Activated T-cell treated with anti-CD3 and anti-CD28 coated beads, Interleukin-2, amount 50 U/mL, for 24 hours (primary cell): ENCODE results near the gene POU2F3.
"Not testable (repeated sequence)": the region's sequence is repeated elsewhere in the genome, so short reads cannot be mapped to it uniquely, and the experiment has no call there.

ENCODE experiments used
- DNase-seq: peaks from one replicate; pipeline ENCODE4 v3.0.0-alpha.2; 2020
- H3K27ac Mint-ChIP-seq: 2 replicates; pipeline ENCODE4 v1.8.0; 2020; ENCODE audit warnings: mild to moderate bottlenecking, mixed read lengths
- H3K27me3 Mint-ChIP-seq: 2 replicates; pipeline ENCODE4 v1.8.0; 2020; ENCODE audit warnings: mixed read lengths
- H3K36me3 Mint-ChIP-seq: 2 replicates; pipeline ENCODE4 v1.8.0; 2020; ENCODE audit warnings: low read depth, mixed read lengths
- H3K4me1 Mint-ChIP-seq: 2 replicates; pipeline ENCODE4 v1.8.0; 2020; ENCODE audit warnings: low read depth, mixed read lengths
- H3K4me3 Mint-ChIP-seq: 2 replicates; pipeline ENCODE4 v1.8.0; 2020; ENCODE audit warnings: mild to moderate bottlenecking, moderate library complexity, mixed read lengths
- H3K9me3 Mint-ChIP-seq: 2 replicates; pipeline ENCODE4 v1.8.0; 2020; ENCODE audit warnings: mixed read lengths

POU2F3 gene

GRCh38 chr11:120245434-120245833 is 5.5 kb downstream of the POU2F3 start:
- peaks cover 90% of the 10 kb centered on the region for H3K27me3 Mint-ChIP-seq
- no peaks in the 10 kb centered on the region for H3K9me3 Mint-ChIP-seq
- no peak overlapping the region for H3K27ac Mint-ChIP-seq
- H3K36me3 Mint-ChIP-seq, result no peaks in the 10 kb centered on the region
- H3K4me3 Mint-ChIP-seq, result no peak overlapping the region
- peaks cover 45% of the 10 kb centered on the region for H3K4me1 Mint-ChIP-seq
- no peak for DNase-seq

- DNase-seq, result no peak
- H3K9me3 Mint-ChIP-seq, result no peaks in the 10 kb centered on the region
- peaks cover 43% of the 10 kb centered on the region for H3K4me1 Mint-ChIP-seq
- peak overlapping the region; percentile 23 for H3K4me3 Mint-ChIP-seq
- H3K27ac Mint-ChIP-seq, result peak overlapping the region; percentile 64
- peaks cover 87% of the 10 kb centered on the region for H3K27me3 Mint-ChIP-seq
- H3K36me3 Mint-ChIP-seq, result no peaks in the 10 kb centered on the region
These were observed 8.8 kb downstream of the POU2F3 start for GRCh38 chr11:120248551-120249278.

DNA sequence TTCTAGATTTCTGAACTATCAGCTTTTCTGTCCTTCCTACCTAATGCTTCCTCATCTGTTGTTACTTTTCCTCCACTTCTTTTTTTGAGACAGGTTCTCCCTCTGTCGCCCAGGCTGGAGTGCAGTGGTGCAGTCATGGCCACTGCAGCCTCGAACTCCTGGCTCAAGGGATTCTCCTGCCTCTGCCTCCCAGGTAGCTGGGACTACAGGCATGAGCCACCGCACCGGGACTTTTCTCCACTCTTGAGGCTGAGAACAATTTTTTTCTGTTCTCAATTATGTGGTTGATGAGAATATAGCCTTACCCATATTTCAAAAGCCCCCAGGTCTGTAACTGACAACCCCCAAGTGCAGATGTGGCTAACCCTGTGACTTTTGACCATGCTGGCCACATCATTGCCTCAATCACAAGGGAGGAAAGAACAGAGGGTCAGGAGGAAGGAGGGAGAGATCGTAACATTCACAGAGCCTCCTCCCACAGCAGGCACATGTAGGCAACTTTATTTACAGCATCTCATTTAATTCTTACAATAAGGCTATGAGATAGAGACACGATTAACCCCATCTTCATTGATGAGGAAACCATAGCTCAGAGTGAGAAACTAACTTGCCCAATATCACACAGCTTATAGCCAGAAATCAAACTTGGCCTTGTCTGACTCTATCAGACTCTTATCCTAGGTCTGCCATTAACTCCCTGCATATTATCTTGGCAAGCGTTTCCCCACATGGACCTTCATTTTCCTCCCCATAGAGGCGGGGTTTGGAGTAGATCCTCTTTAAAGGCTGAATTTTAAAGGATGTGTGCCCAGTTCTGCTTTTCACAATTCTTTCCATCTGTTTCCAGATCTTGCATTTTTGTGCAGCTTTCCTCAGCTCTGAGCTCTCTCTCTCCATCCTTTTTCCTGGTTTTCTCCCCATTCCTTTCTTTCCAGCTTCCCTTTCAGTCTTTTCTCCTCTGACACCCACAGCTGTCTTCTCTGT is 9.6 kb downstream of the POU2F3 start:
- Mint-ChIP-seq H3K27me3 (peaks cover 87% of the 10 kb centered on the region), H3K4me1 (peaks cover 36% of the 10 kb centered on the region), H3K27ac (peak overlapping the region; percentile 33), H3K4me3 (no peak overlapping the region), H3K36me3 (no peaks in the 10 kb centered on the region), H3K9me3 (no peaks in the 10 kb centered on the region)
- DNase-seq, result no peak

DNA sequence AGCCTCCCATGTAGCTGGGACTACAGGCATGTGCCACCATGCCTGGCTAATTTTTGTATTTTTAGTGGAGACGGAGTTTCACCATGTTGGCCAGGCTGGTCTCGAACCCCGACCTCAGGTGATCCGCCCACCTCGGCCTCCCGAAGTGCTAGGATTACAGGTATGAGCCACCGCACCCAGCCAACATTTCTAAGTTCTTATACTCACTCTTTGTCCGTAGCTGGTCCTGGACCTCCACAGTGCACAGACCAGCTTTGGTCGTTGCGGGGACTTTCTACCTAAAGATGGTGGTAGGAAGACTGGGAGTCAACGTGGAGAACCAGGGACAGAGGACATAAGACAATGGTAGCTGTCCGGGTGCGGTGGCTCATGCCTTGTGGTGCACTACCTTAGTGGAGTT is 13.4 kb downstream of the POU2F3 start:
- not testable (repeated sequence) for H3K4me3 Mint-ChIP-seq, H3K36me3 Mint-ChIP-seq, DNase-seq, H3K27ac Mint-ChIP-seq, H3K9me3 Mint-ChIP-seq
- Mint-ChIP-seq H3K27me3 (peaks cover 90% of the 10 kb centered on the region), H3K4me1 (peaks cover 20% of the 10 kb centered on the region)

- H3K36me3 Mint-ChIP-seq, result no peaks in the 10 kb centered on the region
- peaks cover 5% of the 10 kb centered on the region for H3K4me1 Mint-ChIP-seq
- H3K4me3 Mint-ChIP-seq, result no peak overlapping the region
- peaks cover 94% of the 10 kb centered on the region for H3K27me3 Mint-ChIP-seq
- no peak overlapping the region for H3K27ac Mint-ChIP-seq
- H3K9me3 Mint-ChIP-seq, result no peaks in the 10 kb centered on the region
- no peak for DNase-seq
These were observed 15.0 kb downstream of the POU2F3 start for GRCh38 chr11:120254788-120255518.

DNA sequence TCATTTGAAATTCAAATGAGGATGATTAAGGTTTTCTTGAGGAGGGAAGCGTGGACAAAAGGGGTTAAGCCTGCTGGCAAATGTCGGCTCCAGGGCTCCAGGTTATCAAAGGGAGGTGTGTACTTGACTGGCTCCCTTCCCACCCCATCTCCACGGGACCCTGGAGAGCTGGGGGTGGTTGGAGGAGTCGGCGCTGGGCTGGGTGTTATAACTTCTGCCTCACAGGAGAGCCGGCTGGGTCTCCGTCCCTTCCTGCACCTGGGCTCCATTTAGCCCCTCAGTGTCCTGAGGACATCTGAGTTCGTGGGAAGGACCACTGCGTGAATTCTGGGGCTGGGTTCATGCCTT is 15.6 kb downstream of the POU2F3 start:
- H3K27ac Mint-ChIP-seq, result no peak overlapping the region
- H3K9me3 Mint-ChIP-seq, result no peaks in the 10 kb centered on the region
- DNase-seq, result no peak
- peaks cover 3% of the 10 kb centered on the region for H3K4me1 Mint-ChIP-seq
- peaks cover 91% of the 10 kb centered on the region for H3K27me3 Mint-ChIP-seq
- H3K4me3 Mint-ChIP-seq, result no peak overlapping the region
- H3K36me3 Mint-ChIP-seq, result no peaks in the 10 kb centered on the region

DNA sequence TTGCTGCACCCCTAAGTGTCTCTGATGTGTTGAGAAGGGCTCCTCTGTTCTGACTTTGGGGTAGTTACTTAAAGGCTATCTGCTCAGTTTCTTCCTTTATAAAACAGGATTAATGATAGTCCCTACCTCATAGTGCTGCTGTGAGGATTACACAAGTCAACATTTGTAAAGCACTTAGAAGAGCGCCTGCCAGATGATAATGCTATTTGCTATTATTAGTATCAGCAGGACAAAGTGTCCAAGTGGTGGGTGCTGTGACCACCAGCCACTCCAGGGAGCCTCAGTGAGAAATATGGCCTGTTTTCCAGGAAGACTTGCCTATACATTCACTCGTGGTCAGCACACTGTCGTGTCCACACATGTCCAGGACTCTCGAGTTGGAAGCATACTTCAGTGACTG is 16.2 kb downstream of the POU2F3 start:
- Mint-ChIP-seq H3K36me3 (no peaks in the 10 kb centered on the region), H3K4me3 (no peak overlapping the region), H3K9me3 (no peaks in the 10 kb centered on the region), H3K27me3 (peaks cover 91% of the 10 kb centered on the region), H3K4me1 (peaks cover 3% of the 10 kb centered on the region), H3K27ac (no peak overlapping the region)
- no peak for DNase-seq

DNA sequence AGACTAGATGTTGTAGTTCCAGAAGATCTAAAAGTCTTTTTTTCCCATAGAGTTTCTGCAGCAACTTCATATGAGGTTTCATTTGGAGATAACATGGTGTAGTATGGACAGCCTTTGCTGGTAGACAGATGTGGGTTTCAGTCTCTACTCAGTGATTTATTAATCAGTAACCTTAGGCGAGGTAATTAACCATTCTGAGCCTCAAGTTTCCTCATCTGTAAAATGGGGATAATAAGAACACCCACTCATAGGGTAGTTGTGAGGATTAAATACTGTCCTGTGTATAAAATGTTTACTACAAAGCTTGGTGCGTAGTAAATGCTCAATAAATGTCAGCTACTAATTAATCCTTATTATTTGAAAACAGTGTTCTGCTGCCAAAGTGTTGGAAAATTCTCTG is 16.8 kb downstream of the POU2F3 start:
- H3K36me3 Mint-ChIP-seq, result no peaks in the 10 kb centered on the region
- peaks cover 3% of the 10 kb centered on the region for H3K4me1 Mint-ChIP-seq
- peaks cover 90% of the 10 kb centered on the region for H3K27me3 Mint-ChIP-seq
- H3K27ac Mint-ChIP-seq, result no peak overlapping the region
- H3K4me3 Mint-ChIP-seq, result no peak overlapping the region
- H3K9me3 Mint-ChIP-seq, result no peaks in the 10 kb centered on the region
- DNase-seq, result no peak

GRCh38 chr11:120257346-120257745 is 17.4 kb downstream of the POU2F3 start:
- H3K4me3 Mint-ChIP-seq, result no peak overlapping the region

DNA sequence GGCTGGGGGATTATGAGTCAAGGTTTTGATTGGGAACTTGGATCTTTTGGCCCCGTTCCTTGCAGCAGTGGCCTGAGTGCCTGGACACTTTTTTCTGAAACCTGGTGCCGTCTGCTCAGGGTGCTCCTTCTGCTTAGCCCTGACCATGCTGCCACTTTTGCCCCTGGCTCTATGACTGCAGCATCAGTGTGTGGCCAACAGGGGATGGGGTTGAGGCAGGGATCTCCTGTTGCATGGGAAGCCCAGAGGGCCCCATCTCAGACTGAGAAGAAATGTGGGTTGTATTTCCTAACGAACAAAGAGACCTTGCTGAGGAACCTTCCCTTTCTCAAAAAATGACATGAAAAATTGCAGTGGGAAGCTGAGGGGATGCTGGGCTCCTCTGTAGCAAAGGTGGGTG is 18.7 kb downstream of the POU2F3 start:
- Mint-ChIP-seq H3K9me3 (no peaks in the 10 kb centered on the region), H3K27me3 (peaks cover 81% of the 10 kb centered on the region), H3K4me1 (peaks cover 3% of the 10 kb centered on the region), H3K36me3 (no peaks in the 10 kb centered on the region), H3K4me3 (no peak overlapping the region), H3K27ac (no peak overlapping the region)
- DNase-seq, result no peak

More at GRCh38 chr11:120257346-120257745, 17.4 kb downstream of the POU2F3 start:
- Mint-ChIP-seq H3K36me3 (no peaks in the 10 kb centered on the region), H3K27me3 (peaks cover 85% of the 10 kb centered on the region), H3K27ac (no peak overlapping the region), H3K4me1 (peaks cover 3% of the 10 kb centered on the region), H3K9me3 (no peaks in the 10 kb centered on the region)
- DNase-seq, result no peak

DNA sequence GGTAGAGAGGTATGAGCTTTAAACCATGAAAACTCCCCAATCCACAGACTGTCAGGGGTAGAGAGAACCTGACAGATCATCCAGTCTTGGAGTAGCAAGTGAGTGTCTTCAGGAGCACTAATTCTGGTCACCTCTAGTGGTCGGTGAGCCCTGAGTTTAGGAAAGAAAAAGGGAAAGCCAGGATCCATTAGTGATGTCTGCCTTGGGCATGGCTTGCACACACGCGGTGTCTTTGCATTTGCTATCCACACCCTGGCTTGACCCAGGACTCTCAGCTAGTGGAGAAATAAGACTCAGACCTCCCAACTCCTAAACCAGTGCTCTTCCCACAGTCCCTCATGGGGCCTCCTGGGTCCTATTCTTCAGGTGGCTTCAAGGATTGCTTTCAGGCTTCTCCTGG is 19.3 kb downstream of the POU2F3 start:
- Mint-ChIP-seq H3K27me3 (peaks cover 77% of the 10 kb centered on the region), H3K4me1 (peaks cover 3% of the 10 kb centered on the region), H3K36me3 (no peaks in the 10 kb centered on the region), H3K4me3 (no peak overlapping the region), H3K27ac (no peak overlapping the region), H3K9me3 (no peaks in the 10 kb centered on the region)
- DNase-seq, result no peak

- no peaks in the 10 kb centered on the region for H3K36me3 Mint-ChIP-seq
- no peak for DNase-seq
- peaks cover 3% of the 10 kb centered on the region for H3K4me1 Mint-ChIP-seq
- no peak overlapping the region for H3K27ac Mint-ChIP-seq
- H3K9me3 Mint-ChIP-seq, result no peaks in the 10 kb centered on the region
- H3K4me3 Mint-ChIP-seq, result no peak overlapping the region
- peaks cover 77% of the 10 kb centered on the region for H3K27me3 Mint-ChIP-seq
These were observed 20.1 kb downstream of the POU2F3 start for GRCh38 chr11:120259988-120260565.

GRCh38 chr11:120260616-120261015 is 20.7 kb downstream of the POU2F3 start:
- DNase-seq, result no peak
- Mint-ChIP-seq H3K27ac (no peak overlapping the region), H3K4me3 (no peak overlapping the region), H3K9me3 (no peaks in the 10 kb centered on the region), H3K4me1 (no peaks in the 10 kb centered on the region), H3K36me3 (no peaks in the 10 kb centered on the region), H3K27me3 (peaks cover 77% of the 10 kb centered on the region)

GRCh38 chr11:120261321-120261720 is 21.4 kb downstream of the POU2F3 start:
- Mint-ChIP-seq H3K27ac (no peak overlapping the region), H3K9me3 (no peaks in the 10 kb centered on the region), H3K4me1 (no peaks in the 10 kb centered on the region), H3K4me3 (no peak overlapping the region), H3K27me3 (peaks cover 77% of the 10 kb centered on the region), H3K36me3 (no peaks in the 10 kb centered on the region)
- no peak for DNase-seq
